ENCODE measurements around the gene NOXO1. TPM values are rescaled to one million over a fixed set of nuclear protein-coding genes. Genes with fewer than 3 reads are reported as not detected.

The NOXO1 gene
- total and polyA plus RNA-seq, 9 of the 15 experiments (the other 6 are each of a cell fraction or from before 2014, with no cell fraction given) = not detected

GRCh38 chr16:1983544-1984346 lies 2.5 kb upstream of the NOXO1 start, which contains the start of gene GFER (continued):
- TF ChIP-seq HDAC2 (IDR thresholded peaks at IDR 0.05) = peak; percentile 64
- TF ChIP-seq CHAMP1 (IDR thresholded peaks at IDR 0.05) = no peak
- 0 out of 2 replicates have a peak, but pooled peaks have one; percentile 94 for TF ChIP-seq RBM34 (IDR thresholded peaks at IDR 0.05; ENCODE audit: borderline replicate concordance, insufficient read depth, low read length)
- peak; percentile 73 for TF ChIP-seq ARID4B (CRISPR knock-in tag; IDR thresholded peaks at IDR 0.05)
- TF ChIP-seq CHD4 (IDR thresholded peaks at IDR 0.05; ENCODE audit: insufficient read depth, insufficient replicate concordance, low read depth, low read length, poor library complexity, severe bottlenecking) = no peak
- TF ChIP-seq CC2D1A (IDR thresholded peaks at IDR 0.05) = no peak
- no peak for TF ChIP-seq ZNF277 (CRISPR knock-in tag; IDR thresholded peaks at IDR 0.05; ENCODE audit: borderline replicate concordance)
- TF ChIP-seq NR3C1 (CRISPR knock-in tag; IDR thresholded peaks at IDR 0.05) = no peak
- TF ChIP-seq PCBP1 (IDR thresholded peaks at IDR 0.05; ENCODE audit: low read depth, low read length, poor library complexity, severe bottlenecking) = peak; percentile 80
- TF ChIP-seq ZNF3 (CRISPR knock-in tag; IDR thresholded peaks at IDR 0.05) = no peak
- TF ChIP-seq CEBPG (CRISPR knock-in tag; IDR thresholded peaks at IDR 0.05) = peak; percentile 57; the same call in 1 of the 2 replicates
- 0 out of 4 replicates have a peak, but pooled peaks of 1 of the 2 experiments have one; percentile 26 for TF ChIP-seq CEBPG (tag; conservative IDR thresholded peaks at IDR 0.05 in 1 of 2, IDR thresholded peaks at IDR 0.05 in 1 of 2)
- no peak for TF ChIP-seq EGR1 (conservative IDR thresholded peaks at IDR 0.05)
- TF ChIP-seq ZNF583 (CRISPR knock-in tag; IDR thresholded peaks at IDR 0.05) = peak; percentile 79; the same call in 1 of the 2 replicates
- no peak for TF ChIP-seq ERF (CRISPR knock-in tag; IDR thresholded peaks at IDR 0.05)
- no peak for TF ChIP-seq ETV6 (IDR thresholded peaks at IDR 0.05; ENCODE audit: borderline replicate concordance in 1 of 2, low read depth in 2 of 2, low read length in 1 of 2)
- TF ChIP-seq ETV6 (CRISPR knock-in tag; IDR thresholded peaks at IDR 0.05; ENCODE audit: borderline replicate concordance) = no peak
- TF ChIP-seq E2F1 (CRISPR knock-in tag; IDR thresholded peaks at IDR 0.05) = peak; percentile 35; the same call in 1 of the 2 replicates

Data from K562 (cell line).